Keratinocyte (primary cell): ENCODE measurements around the gene SNTG2.

Experiments used
- CTCF ChIP-seq, 3 experiments: IDR thresholded peaks in 1 of 3; conservative IDR thresholded peaks in 1 of 3; optimal IDR thresholded peaks in 1 of 3; 2 replicates in 2 of 3; 3 replicates in 1 of 3; pipeline versions ENCODE3 to v1.5.1; 2011; ENCODE audit warnings: low read length in 3 of 3, mild to moderate bottlenecking in 3 of 3, moderate library complexity in 2 of 3, control low read depth in 1 of 3, inconsistent platforms in 1 of 3; ENCODE audit not compliant: insufficient read depth in 2 of 3; ENCODE audit errors: extremely low read depth in 1 of 3
- EZH2 ChIP-seq: IDR thresholded peaks from one replicate; pipeline ENCODE4 v1.6.1; 2012; ENCODE audit warnings: inconsistent platforms, mild to moderate bottlenecking, low read length, moderate library complexity

DNA sequence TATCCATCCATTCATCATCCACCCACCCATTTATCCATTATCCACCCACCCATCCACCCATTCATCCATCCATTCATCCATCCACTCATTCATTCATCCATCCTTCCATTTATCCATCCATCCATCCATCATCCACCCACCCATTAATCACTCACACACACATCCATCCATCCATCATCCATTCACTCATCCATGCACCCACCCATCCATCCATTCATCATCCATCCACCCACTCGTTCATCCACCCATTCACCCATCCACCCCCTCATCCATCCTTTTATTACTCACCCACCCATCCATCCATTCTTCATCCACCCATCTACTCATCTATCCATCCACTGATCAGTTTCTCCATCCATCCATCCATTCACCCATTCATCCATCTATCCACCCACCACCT, 454.5 kb downstream of the SNTG2 start:
- TF ChIP-seq CTCF (optimal IDR thresholded peaks at IDR 0.05 in 1 of 3, IDR thresholded peaks at IDR 0.05 in 1 of 3, conservative IDR thresholded peaks at IDR 0.05 in 1 of 3; ENCODE audit: extremely low read depth in 1 of 3, insufficient read depth in 2 of 3, low read length in 3 of 3) = no peak
- no peak for TF ChIP-seq EZH2
